Stimulated activated CD4-positive, alpha-beta T cell treated with anti-CD3 and anti-CD28 coated beads, Interleukin-4, amount 100 ng/mL, for 48 hours (primary cell): ENCODE measurements around the gene SCN2B.

Experiments used
- DNase-seq, 2 donors: peaks; one replicate each; pipeline ENCODE4 v3.0.0-alpha.2; 2020; ENCODE audit warnings: low read depth in 2 of 2

The SCN2B gene

DNA sequence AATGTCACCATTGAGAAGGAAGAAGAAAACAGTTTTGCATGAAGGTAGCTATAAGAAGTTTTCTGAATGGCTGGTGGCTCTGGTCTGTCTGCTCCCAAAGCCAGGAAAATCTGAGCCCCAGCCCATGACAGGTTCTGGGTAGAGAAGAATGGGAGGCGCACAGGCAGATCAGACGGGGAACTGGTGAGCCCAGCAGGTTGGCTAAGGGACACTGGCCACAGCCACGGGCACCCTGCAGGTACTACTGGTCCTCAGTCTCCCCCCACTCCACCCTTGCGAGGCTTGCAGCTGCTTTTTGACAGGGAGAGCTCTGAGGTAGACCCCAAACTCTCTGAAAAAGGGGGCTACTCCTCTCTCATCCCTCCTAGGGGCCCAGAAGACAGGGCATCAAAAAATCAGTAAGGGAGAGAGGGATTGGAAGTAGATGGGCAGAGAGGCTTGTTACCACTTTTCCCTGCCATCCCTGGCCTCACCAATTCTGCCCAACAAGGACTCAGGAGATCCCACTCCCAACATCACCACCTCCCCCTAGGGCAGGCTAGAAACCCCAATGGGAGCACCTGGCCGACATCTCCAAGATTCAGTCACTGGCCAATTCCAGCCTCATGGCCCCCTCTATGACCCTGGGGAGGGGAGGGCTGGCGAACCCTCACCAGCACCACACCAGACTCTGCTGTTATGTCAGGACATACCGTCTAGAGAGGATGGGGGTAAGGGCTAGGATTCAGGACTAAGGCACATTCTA lies 41.2 kb downstream of the SCN2B start:
- no peak for DNase-seq

DNA sequence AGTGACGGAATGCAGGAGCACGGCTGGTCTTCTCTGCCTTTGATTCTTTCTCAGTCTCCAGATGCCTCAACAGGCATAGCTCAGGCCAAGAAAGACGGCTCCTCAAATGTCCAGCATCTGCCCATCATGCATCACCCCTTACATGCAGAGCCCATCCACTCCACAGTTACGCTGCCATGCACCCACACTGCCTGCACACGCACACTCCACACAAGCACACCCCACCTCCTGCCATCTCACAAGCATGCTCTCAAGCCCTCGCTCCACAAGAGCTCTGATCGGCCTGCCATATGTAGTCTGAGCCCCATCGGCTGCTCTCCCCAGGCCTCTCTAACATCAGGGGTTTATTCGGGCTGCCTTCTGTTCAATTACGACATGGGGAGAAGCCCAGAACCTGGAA lies 42.6 kb downstream of the SCN2B start:
- DNase-seq = no peak

DNA sequence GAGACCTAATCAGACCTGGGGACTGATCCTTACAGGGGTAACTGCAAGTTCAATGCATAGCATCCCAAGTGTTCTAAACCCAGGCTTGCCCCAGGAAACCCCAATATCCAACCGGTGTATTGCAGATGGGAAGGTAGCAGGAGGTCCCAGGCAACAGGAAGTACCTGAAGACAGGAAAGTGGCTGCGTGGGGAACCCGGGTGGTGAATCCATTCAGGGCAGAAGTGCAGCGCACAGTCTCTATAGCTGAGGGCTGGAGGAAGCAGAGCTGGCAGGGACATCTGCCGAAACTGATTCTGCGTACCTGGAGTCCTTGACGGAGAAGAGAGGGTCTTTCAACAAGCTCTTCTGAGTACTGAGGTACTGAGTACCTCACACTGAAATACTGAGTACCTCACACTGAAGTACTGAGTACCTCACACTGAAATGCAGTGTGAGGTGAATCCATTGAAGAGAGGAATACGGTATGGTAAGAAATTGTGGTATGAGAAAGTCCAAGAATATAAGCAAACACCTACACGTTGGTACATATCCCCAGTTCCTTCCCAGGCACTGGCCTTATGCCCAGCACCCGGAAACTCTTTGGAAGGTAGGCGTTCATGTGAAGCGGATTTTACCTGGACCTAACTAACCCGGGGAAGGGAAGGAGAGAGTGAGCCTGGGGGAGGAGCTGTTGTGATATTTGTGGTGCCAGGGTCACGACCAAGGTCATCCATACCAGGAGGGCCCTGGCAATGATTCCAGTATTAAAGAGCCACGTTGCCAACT lies 43.9 kb downstream of the SCN2B start:
- DNase-seq = no peak

DNA sequence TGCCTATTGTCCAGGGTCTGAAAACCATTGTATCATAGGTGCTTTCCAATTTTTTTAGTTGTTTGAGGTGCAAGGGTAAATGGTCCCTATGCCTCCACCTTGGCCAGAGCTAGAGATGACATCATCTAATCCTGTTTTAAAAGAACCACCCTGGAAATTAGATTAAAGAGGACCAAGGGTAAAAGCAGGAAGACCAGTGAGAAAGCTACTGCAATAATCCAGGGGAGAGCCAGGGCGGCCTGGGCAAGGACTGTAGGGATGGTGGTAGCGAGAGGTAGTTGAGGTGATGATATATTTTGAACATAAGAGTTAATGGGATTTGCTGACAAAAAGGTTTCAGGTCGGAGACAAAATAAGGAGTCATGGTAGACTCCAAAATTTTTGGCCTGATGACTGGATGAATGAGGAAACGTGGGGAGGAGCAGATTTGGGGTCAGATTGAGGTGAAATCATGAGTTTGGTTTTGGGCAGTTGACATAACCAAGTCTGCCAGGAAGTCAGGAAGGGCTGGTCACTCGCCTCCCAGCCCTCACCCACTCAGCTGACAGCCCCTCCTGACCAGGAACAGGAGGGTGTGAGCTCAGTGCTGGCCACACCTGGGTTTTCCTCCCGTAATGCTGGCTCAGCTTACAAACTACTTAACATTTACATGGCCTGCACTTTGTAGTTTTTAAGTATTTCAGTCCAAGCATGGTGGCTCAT lies 46.8 kb downstream of the SCN2B start:
- no peak for DNase-seq

DNA sequence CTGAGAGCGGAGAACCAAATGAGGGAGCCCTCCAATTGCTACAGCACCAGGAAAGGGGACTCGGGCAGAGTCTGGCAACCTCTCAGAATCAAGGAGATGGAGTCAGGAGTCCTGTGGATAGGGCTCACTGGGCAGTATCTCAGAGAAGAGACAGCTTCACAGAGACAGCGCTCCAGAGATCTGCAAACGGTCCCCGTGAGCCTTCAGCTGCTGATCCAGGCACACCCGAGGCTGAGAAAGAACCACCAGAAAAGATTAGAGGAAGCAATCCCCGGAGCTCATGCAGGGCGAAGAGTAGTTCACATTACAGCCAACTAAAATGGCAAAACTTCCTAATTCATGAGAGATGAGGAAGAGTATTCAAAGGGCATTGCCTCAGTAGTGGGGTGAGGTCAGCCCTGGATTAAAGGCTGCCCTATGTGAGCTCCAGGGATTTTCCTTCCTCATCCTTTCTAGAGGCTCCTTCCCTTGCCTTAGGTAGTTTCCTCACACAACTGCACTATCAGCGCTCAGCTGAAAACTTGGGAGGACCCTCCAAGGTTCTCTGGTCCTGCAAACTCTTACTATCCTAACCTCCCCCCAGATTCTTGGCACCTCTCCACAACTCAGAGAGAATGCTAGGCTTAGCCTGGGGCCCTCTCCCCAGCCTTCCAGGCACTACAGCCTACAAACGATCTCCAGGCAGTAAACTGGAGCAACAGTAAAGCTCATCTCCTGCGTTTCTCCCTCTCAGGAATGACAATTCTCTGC lies 47.5 kb downstream of the SCN2B start:
- DNase-seq = no peak

DNA sequence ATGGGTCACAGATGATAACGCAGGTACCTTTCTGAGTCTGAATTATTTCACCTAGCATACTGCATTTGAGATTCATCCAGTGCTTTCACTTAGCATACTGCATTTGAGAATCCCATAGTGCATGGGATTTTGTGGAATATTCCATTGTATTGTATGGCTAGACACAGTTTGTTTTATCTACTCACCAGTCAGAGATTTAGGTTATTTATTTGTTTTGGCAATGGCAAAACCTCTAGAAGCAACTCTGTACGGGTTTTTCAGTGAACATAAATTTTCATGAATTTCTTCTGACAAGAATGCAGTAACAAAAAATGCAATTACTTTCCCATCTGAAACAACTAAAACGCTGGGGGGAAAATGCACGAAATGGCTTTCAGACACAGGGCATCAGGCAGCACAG lies 48.1 kb downstream of the SCN2B start:
- DNase-seq = no peak

DNA sequence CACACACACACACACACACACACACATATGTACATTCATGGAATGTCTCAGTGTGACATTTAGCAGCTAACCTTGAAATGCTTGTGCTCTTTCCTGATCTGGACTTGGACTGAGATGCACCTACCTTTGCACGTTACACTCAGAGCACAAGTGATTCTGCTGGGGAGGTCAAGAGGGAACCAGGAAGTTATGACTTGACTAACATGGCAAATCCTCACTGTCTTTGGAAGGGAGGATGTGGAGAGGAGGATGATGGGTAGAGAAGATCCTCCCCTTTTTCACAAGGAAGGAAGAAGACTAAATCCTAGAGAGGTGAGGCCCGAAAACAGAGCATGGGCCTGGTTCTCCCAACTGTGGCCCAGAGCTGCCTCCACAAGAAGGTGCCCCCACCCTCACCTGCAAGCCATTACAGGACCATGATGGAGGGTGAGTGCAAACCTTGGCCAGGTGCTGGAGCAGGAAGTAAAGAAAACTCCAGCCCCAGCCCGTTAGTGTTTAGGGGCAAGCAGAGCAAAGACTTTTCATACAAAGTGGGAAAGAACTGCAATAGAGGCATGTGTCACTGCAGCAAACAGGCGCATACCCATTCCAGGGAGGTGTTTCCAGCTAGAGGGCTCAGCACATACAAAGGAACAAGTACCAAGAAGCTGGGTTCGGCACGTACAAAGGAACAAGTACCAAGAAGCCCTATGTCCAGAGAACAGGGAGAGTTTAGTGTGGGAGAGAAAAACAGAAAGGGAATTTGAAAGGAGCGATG lies 50.2 kb downstream of the SCN2B start:
- DNase-seq = no peak

DNA sequence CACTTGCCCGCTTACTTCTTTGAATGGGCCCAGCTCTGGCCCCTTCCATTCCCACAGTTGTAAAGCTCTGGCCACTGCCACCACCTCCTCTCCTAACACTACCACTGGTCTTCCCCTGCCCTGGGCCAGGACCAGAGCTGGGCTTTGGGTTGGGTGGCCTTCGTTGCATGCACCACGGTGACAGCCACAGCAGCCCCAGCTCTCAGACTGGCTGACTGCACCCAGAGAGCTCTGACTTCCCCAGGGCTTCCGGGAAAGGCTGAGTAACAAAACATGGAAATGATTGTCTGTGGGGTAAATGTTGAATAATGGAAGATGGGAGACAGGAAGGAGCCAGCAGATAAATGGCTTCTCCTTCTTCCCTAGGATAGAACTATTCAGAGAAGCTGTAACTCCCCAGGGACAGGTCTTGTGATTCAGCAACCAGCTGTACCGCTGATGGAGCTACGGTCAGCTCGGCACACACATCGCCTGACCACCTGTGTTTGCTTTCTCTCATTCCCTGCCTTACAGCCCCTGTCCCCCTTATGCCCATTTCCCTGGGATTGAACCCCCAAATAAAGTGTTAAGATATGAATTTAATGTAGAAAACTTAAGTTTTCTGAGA lies 51.4 kb downstream of the SCN2B start:
- no peak for DNase-seq

DNA sequence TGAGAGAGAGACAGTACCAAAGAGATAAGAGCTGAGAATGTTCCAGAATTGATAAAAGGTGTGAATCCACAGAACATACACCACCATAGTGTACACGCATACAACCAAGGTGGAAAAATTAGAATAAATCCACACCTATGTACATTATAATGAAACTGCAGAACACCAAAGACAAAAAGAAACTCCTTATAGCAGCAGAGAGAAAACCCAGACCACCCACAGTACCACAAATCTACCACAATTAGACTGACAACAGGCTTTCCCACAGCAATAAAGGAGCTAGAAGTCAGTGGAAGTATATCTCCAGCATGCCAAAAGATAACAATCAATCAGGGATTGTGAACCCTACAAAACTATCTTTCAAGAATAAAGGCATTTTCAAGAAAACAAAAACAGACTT lies 55.6 kb downstream of the SCN2B start:
- no peak for DNase-seq

DNA sequence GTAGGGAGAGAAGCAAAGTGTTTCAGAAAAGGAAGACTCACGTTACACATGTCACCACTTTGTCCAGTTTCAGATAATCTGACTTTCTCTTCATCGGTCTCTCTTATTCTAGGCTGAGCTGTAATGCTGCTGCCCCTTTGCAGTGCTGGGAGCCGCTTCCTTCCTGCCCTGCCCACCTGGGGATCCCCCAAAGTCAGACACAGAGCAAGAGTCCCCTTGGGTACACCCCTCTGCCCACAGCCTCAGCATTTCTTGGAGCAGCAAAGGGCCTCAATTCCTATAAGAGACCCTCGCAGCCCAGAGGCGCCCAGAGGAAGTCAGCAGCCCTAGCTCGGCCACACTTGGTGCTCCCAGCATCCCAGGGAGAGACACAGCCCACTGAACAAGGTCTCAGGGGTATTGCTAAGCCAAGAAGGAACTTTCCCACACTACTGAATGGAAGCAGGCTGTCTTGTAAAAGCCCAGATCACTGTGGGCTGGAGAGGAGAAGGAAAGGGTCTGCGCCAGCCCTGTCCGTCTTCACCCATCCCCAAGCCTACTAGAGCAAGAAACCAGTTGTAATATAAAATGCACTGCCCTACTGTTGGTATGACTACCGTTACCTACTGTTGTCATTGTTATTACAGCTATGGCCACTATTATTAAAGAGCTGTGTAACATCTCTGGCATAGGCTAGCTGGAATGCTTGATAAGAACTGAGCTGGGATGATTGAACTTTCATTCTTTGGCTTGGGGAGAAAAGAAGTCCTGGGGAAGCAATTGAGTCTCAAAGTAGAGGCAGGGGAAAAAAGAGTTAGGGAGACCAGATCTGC lies 58.4 kb downstream of the SCN2B start:
- no peak for DNase-seq

DNA sequence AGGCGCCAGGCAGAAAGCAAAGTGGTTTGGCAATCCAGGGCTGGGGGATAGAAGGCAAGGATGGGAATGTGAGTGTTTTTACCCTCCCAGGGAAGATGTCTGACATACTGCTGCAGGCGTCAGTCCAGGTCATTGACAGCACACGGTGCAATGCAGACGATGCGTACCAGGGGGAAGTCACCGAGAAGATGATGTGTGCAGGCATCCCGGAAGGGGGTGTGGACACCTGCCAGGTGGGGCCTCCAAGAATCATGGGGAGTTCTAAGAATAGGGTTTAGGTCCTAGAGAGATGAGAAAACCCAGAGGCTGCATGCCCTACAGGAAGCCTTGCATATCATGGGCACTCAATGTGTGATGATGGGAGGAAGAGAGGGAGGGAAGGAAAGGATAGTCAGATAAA lies 61.4 kb downstream of the SCN2B start:
- DNase-seq = no peak

DNA sequence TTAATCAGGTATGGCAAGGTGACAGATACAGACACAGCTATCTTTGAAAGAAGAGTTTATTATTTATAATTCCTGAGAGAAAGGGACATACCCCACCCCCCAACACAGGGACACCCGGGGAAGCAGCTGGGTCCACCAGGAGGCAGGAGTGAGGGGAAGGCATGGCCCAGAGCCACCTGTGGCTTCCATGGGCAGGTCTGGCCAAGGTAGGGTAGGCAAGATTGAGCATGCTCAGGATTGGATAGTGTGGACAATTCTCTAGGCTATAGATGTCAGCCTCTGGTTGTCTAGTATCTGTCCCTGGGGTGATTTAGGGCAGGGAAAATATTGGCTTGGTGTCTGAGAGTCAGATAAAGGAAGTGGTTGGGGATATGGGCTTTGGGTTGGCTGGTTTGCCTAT lies 62.2 kb downstream of the SCN2B start:
- no peak for DNase-seq

DNA sequence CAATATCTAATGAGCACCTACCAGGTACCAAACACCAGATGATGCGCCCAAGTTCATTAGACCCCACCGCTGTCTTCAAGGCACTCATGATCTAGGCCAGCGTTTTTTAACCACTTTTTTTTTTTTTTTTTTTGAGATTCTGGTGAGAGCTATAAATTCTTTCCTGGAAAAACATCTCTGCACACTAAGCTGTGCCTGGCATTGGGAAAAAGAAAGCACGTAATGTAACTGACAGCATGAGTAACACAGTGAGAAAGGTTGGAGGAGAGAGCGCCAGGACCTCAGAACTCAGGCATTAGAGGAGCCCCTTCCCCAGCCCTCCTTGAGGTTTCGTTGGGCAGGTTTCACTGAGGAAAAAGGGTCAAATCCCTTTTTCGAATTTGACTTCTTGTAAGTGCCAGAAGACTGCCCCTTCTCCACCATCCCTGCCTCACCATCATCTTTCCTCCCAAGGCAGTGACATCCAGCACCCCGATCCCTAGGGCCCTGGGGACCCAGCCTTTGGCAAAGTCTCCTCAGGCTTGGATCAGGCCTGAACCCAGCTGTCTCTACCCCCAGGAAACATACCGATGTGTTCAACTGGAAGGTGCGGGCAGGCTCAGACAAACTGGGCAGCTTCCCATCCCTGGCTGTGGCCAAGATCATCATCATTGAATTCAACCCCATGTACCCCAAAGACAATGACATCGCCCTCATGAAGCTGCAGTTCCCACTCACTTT lies 63.6 kb downstream of the SCN2B start:
- DNase-seq = no peak
